ENCODE data around the gene KDM4D.

Gene KDM4D

GRCh38 chr11:94934362-94934761 is 39.1 kb upstream of the KDM4D start:
- no peak overlapping the region for H3K4me3 ChIP-seq (ENCODE audit: low read length)
- H3K4me1 ChIP-seq (ENCODE audit: control insufficient read depth, insufficient read depth, low read length), result peaks cover 4% of the 10 kb centered on the region
- no peaks in the 10 kb centered on the region for H3K27me3 ChIP-seq (ENCODE audit: control insufficient read depth, insufficient read depth, low read length)
- H3K9ac ChIP-seq (ENCODE audit: low read length), result no peak overlapping the region
- H3K36me3 ChIP-seq (ENCODE audit: control insufficient read depth, insufficient read depth, low read length), result no peaks in the 10 kb centered on the region
- no peaks in the 10 kb centered on the region for H3K9me3 ChIP-seq (ENCODE audit: control insufficient read depth, low read length)

GRCh38 chr11:94934846-94935245 is 38.7 kb upstream of the KDM4D start:
- peaks cover 4% of the 10 kb centered on the region for H3K4me1 ChIP-seq (ENCODE audit: control insufficient read depth, insufficient read depth, low read length)
- H3K36me3 ChIP-seq (ENCODE audit: control insufficient read depth, insufficient read depth, low read length), result no peaks in the 10 kb centered on the region
- H3K9ac ChIP-seq (ENCODE audit: low read length), result no peak overlapping the region
- no peaks in the 10 kb centered on the region for H3K27me3 ChIP-seq (ENCODE audit: control insufficient read depth, insufficient read depth, low read length)
- H3K9me3 ChIP-seq (ENCODE audit: control insufficient read depth, low read length), result no peaks in the 10 kb centered on the region
- no peak overlapping the region for H3K4me3 ChIP-seq (ENCODE audit: low read length)

GRCh38 chr11:94938095-94939055 is 35.1 kb upstream of the KDM4D start:
- Histone ChIP-seq H3K4me1 (ENCODE audit: control insufficient read depth, insufficient read depth, low read length) (peaks cover 4% of the 10 kb centered on the region), H3K9me3 (ENCODE audit: control insufficient read depth, low read length) (no peaks in the 10 kb centered on the region), H3K36me3 (ENCODE audit: control insufficient read depth, insufficient read depth, low read length) (no peaks in the 10 kb centered on the region), H3K27me3 (ENCODE audit: control insufficient read depth, insufficient read depth, low read length) (no peaks in the 10 kb centered on the region), H3K4me3 (ENCODE audit: low read length) (no peak overlapping the region), H3K9ac (ENCODE audit: low read length) (no peak overlapping the region)

- Histone ChIP-seq H3K27me3 (ENCODE audit: control insufficient read depth, insufficient read depth, low read length) (no peaks in the 10 kb centered on the region), H3K4me3 (ENCODE audit: low read length) (no peak overlapping the region), H3K36me3 (ENCODE audit: control insufficient read depth, insufficient read depth, low read length) (no peaks in the 10 kb centered on the region), H3K9ac (ENCODE audit: low read length) (no peak overlapping the region), H3K4me1 (ENCODE audit: control insufficient read depth, insufficient read depth, low read length) (no peaks in the 10 kb centered on the region), H3K9me3 (ENCODE audit: control insufficient read depth, low read length) (no peaks in the 10 kb centered on the region)
Measured at GRCh38 chr11:94939346-94939745, 34.2 kb upstream of the KDM4D start.

GRCh38 chr11:94941131-94941530 is 32.4 kb upstream of the KDM4D start:
- Histone ChIP-seq H3K4me1 (ENCODE audit: control insufficient read depth, insufficient read depth, low read length) (no peaks in the 10 kb centered on the region), H3K4me3 (ENCODE audit: low read length) (no peak overlapping the region), H3K27me3 (ENCODE audit: control insufficient read depth, insufficient read depth, low read length) (no peaks in the 10 kb centered on the region), H3K9ac (ENCODE audit: low read length) (no peak overlapping the region), H3K36me3 (ENCODE audit: control insufficient read depth, insufficient read depth, low read length) (no peaks in the 10 kb centered on the region), H3K9me3 (ENCODE audit: control insufficient read depth, low read length) (no peaks in the 10 kb centered on the region)

GRCh38 chr11:94946812-94947211 is 26.7 kb upstream of the KDM4D start:
- no peaks in the 10 kb centered on the region for H3K36me3 ChIP-seq (ENCODE audit: control insufficient read depth, insufficient read depth, low read length)
- H3K4me1 ChIP-seq (ENCODE audit: control insufficient read depth, insufficient read depth, low read length), result no peaks in the 10 kb centered on the region
- H3K27me3 ChIP-seq (ENCODE audit: control insufficient read depth, insufficient read depth, low read length), result no peaks in the 10 kb centered on the region
- H3K4me3 ChIP-seq (ENCODE audit: low read length), result no peak overlapping the region
- no peak overlapping the region for H3K9ac ChIP-seq (ENCODE audit: low read length)
- H3K9me3 ChIP-seq (ENCODE audit: control insufficient read depth, low read length), result no peaks in the 10 kb centered on the region

- H3K4me1 ChIP-seq (ENCODE audit: control insufficient read depth, insufficient read depth, low read length), result no peaks in the 10 kb centered on the region
- no peak overlapping the region for H3K4me3 ChIP-seq (ENCODE audit: low read length)
- H3K9ac ChIP-seq (ENCODE audit: low read length), result no peak overlapping the region
- H3K36me3 ChIP-seq (ENCODE audit: control insufficient read depth, insufficient read depth, low read length), result no peaks in the 10 kb centered on the region
- H3K9me3 ChIP-seq (ENCODE audit: control insufficient read depth, low read length), result no peaks in the 10 kb centered on the region
- H3K27me3 ChIP-seq (ENCODE audit: control insufficient read depth, insufficient read depth, low read length), result no peaks in the 10 kb centered on the region
Measured at GRCh38 chr11:94948070-94948617, 25.4 kb upstream of the KDM4D start.

GRCh38 chr11:94954753-94955152 is 18.8 kb upstream of the KDM4D start:
- H3K9ac ChIP-seq (ENCODE audit: low read length), result no peak overlapping the region
- H3K4me3 ChIP-seq (ENCODE audit: low read length), result no peak overlapping the region
- H3K36me3 ChIP-seq (ENCODE audit: control insufficient read depth, insufficient read depth, low read length), result no peaks in the 10 kb centered on the region
- H3K27me3 ChIP-seq (ENCODE audit: control insufficient read depth, insufficient read depth, low read length), result no peaks in the 10 kb centered on the region
- H3K9me3 ChIP-seq (ENCODE audit: control insufficient read depth, low read length), result no peaks in the 10 kb centered on the region
- no peaks in the 10 kb centered on the region for H3K4me1 ChIP-seq (ENCODE audit: control insufficient read depth, insufficient read depth, low read length)

GRCh38 chr11:94956963-94957362 is 16.5 kb upstream of the KDM4D start:
- Histone ChIP-seq H3K4me1 (ENCODE audit: control insufficient read depth, insufficient read depth, low read length) (no peaks in the 10 kb centered on the region), H3K9me3 (ENCODE audit: control insufficient read depth, low read length) (no peaks in the 10 kb centered on the region), H3K27me3 (ENCODE audit: control insufficient read depth, insufficient read depth, low read length) (no peaks in the 10 kb centered on the region), H3K4me3 (ENCODE audit: low read length) (no peak overlapping the region), H3K9ac (ENCODE audit: low read length) (no peak overlapping the region), H3K36me3 (ENCODE audit: control insufficient read depth, insufficient read depth, low read length) (no peaks in the 10 kb centered on the region)

- no peak overlapping the region for H3K9ac ChIP-seq (ENCODE audit: low read length)
- no peaks in the 10 kb centered on the region for H3K27me3 ChIP-seq (ENCODE audit: control insufficient read depth, insufficient read depth, low read length)
- H3K36me3 ChIP-seq (ENCODE audit: control insufficient read depth, insufficient read depth, low read length), result no peaks in the 10 kb centered on the region
- no peaks in the 10 kb centered on the region for H3K9me3 ChIP-seq (ENCODE audit: control insufficient read depth, low read length)
- H3K4me1 ChIP-seq (ENCODE audit: control insufficient read depth, insufficient read depth, low read length), result no peaks in the 10 kb centered on the region
- no peak overlapping the region for H3K4me3 ChIP-seq (ENCODE audit: low read length)
Measured at GRCh38 chr11:94958121-94958696, 15.3 kb upstream of the KDM4D start.

GRCh38 chr11:94959179-94959578 is 14.3 kb upstream of the KDM4D start:
- no peaks in the 10 kb centered on the region for H3K4me1 ChIP-seq (ENCODE audit: control insufficient read depth, insufficient read depth, low read length)
- no peaks in the 10 kb centered on the region for H3K9me3 ChIP-seq (ENCODE audit: control insufficient read depth, low read length)
- H3K36me3 ChIP-seq (ENCODE audit: control insufficient read depth, insufficient read depth, low read length), result no peaks in the 10 kb centered on the region
- no peak overlapping the region for H3K9ac ChIP-seq (ENCODE audit: low read length)
- no peaks in the 10 kb centered on the region for H3K27me3 ChIP-seq (ENCODE audit: control insufficient read depth, insufficient read depth, low read length)
- H3K4me3 ChIP-seq (ENCODE audit: low read length), result no peak overlapping the region

GRCh38 chr11:94960488-94960887 is 13.0 kb upstream of the KDM4D start:
- H3K4me1 ChIP-seq (ENCODE audit: control insufficient read depth, insufficient read depth, low read length), result no peaks in the 10 kb centered on the region
- H3K9me3 ChIP-seq (ENCODE audit: control insufficient read depth, low read length), result no peaks in the 10 kb centered on the region
- H3K36me3 ChIP-seq (ENCODE audit: control insufficient read depth, insufficient read depth, low read length), result peaks cover 4% of the 10 kb centered on the region
- no peak overlapping the region for H3K4me3 ChIP-seq (ENCODE audit: low read length)
- H3K9ac ChIP-seq (ENCODE audit: low read length), result no peak overlapping the region
- H3K27me3 ChIP-seq (ENCODE audit: control insufficient read depth, insufficient read depth, low read length), result no peaks in the 10 kb centered on the region

Measured in mucosa of stomach (tissue), 1 donor.